ENCODE results near the gene BEAN1. TPM values are rescaled to one million over a fixed set of nuclear protein-coding genes. Genes with fewer than 3 reads are reported as not detected.

Gene BEAN1
- total and polyA plus RNA-seq, 9 of the 15 experiments (the other 6 are each of a cell fraction or from before 2014, with no cell fraction given) = not detected

DNA sequence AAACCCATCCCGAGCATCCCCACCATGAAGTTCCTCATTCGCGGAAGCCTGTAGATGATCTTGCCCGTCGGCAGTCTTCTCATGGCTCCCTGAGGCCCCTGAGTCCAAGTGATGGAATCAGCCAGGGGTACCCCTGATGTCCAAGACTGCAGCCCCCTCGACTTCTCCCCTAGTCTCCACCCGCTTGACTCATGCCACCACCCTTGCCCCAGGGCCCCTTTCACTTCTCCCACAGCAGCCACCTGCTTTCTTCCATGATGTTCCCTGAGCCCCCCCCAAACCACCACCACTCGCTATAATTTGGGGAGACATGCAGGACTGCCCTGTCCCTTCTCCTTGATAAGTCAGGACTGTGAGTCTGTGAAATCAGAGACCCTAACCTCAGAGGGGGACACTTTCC lies 11.4 kb downstream of the BEAN1 start:
- WGBS (ENCODE audit: insufficient coverage, low coverage, missing lambda C conversion rate) = 1% methylated on average over 8 of the region's 8 CpGs
- Histone ChIP-seq H2AFZ (ENCODE audit: low read depth, low read length) (no peak overlapping the region), H3K27ac (ENCODE audit: extremely low read depth, low read depth, low read length) (no peak overlapping the region), H3K9me1 (ENCODE audit: control insufficient read depth, insufficient read depth, low read length) (no peaks in the 10 kb centered on the region), H3K36me3 (ENCODE audit: control insufficient read depth, insufficient read depth, low read length) (no peaks in the 10 kb centered on the region), H4K20me1 (replicated peaks; ENCODE audit: control insufficient read depth, insufficient read depth, low read length) (peaks cover 3% of the 10 kb centered on the region; the same call in 1 of the 2 replicates), H3K79me2 (ENCODE audit: control insufficient read depth, insufficient read depth, low read length) (no peaks in the 10 kb centered on the region), H3K9ac (ENCODE audit: insufficient read depth in 1 of 2, low read depth in 2 of 2, low read length in 2 of 2) (no peak overlapping the region), H3K4me2 (ENCODE audit: insufficient read depth, low read length) (no peak overlapping the region), H3K4me3 (no peak overlapping the region), H3K4me1 (replicated peaks in 1 of 2; ENCODE audit: control insufficient read depth in 2 of 2, insufficient read depth in 2 of 2, low read length in 2 of 2) (no peaks in the 10 kb centered on the region), H3K27me3 (ENCODE audit: control insufficient read depth in 2 of 2, insufficient read depth in 2 of 2, low read length in 2 of 2) (peaks cover 12 to 71% of the 10 kb centered on the region in 2 experiments; a peak in 3 of 5 replicates), H3K9me3 (replicated peaks; ENCODE audit: control insufficient read depth, insufficient read depth, low read depth, low read length) (no peaks in the 10 kb centered on the region)
- no TSS peak for BruUV-seq (replicated peaks)
- FAIRE-seq = no peak
- no peak for DNase-seq (ENCODE audit: extremely low read depth in 1 of 4, low spot score in 3 of 4)
- TF ChIP-seq PHB2 (IDR thresholded peaks at IDR 0.05; ENCODE audit: low read depth) (no peak), NR1H2 (CRISPR knock-in tag; IDR thresholded peaks at IDR 0.05) (no peak), IFI16 (CRISPR knock-in tag; IDR thresholded peaks at IDR 0.05) (no peak), JUND (IDR thresholded peaks at IDR 0.05; ENCODE audit: borderline replicate concordance, low read depth, low read length) (no peak), JUND (tag; IDR thresholded peaks at IDR 0.05; ENCODE audit: borderline replicate concordance, low read depth, low read length) (no peak), ZNF444 (CRISPR knock-in tag; IDR thresholded peaks at IDR 0.05) (no peak), KAT7 (CRISPR knock-in tag; IDR thresholded peaks at IDR 0.05; ENCODE audit: borderline replicate concordance) (no peak), PRPF4 (IDR thresholded peaks at IDR 0.05; ENCODE audit: insufficient read depth, low read depth, low read length, poor library complexity, severe bottlenecking) (no peak), RCOR1 (IDR thresholded peaks at IDR 0.05; ENCODE audit: borderline replicate concordance in 1 of 2, low read depth in 2 of 2, low read length in 2 of 2) (no peak)
- TF ChIP-seq, protein P1, sequence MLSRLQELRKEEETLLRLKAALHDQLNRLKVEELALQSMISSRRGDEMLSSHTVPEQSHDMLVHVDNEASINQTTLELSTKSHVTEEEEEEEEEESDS (CRISPR knock-in tag; IDR thresholded peaks at IDR 0.05) = no peak
- TF ChIP-seq, protein P2, sequence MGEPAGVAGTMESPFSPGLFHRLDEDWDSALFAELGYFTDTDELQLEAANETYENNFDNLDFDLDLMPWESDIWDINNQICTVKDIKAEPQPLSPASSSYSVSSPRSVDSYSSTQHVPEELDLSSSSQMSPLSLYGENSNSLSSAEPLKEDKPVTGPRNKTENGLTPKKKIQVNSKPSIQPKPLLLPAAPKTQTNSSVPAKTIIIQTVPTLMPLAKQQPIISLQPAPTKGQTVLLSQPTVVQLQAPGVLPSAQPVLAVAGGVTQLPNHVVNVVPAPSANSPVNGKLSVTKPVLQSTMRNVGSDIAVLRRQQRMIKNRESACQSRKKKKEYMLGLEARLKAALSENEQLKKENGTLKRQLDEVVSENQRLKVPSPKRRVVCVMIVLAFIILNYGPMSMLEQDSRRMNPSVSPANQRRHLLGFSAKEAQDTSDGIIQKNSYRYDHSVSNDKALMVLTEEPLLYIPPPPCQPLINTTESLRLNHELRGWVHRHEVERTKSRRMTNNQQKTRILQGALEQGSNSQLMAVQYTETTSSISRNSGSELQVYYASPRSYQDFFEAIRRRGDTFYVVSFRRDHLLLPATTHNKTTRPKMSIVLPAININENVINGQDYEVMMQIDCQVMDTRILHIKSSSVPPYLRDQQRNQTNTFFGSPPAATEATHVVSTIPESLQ (CRISPR knock-in tag; IDR thresholded peaks at IDR 0.05) = no peak
- ChIA-PET POLR2A (no interaction called here), CTCF (ENCODE audit: low intra/inter-chr PET ratio) (no interaction called here)
- in situ Hi-C loops (cut with MboI) = no loop called here
- no peak for ATAC-seq
- intact Hi-C loops (cut with micrococcal nuclease) = no loop called here

Data from K562 (cell line).